H1 (cell line): ENCODE measurements around the gene MBTPS1. TPM values are rescaled to one million over a fixed set of nuclear protein-coding genes. Genes with fewer than 3 reads are reported as not detected.

ENCODE experiments used
- CTCF ChIA-PET: fragments of 300-600 bp; sonication (Branson Sonifier 250); formaldehyde crosslinking; loops from one replicate; lab custom pipeline; 2021; ENCODE audit not compliant: partially characterized antibody; lab: Charles Lee
- POLR2A ChIA-PET: fragments of 300-600 bp; sonication (Branson Sonifier 250); formaldehyde crosslinking; loops from one replicate; lab custom pipeline; 2021; ENCODE audit warnings: inconsistent platforms; ENCODE audit not compliant: partially characterized antibody; lab: Charles Lee
- DNase-seq, 2 experiments: peaks; one replicate each; pipeline versions ENCODE4 v3.0.0 to v3.0.0-alpha.2; 2010 to 2022; ENCODE audit warnings: low spot score in 2 of 2, low read depth in 1 of 2, mixed read lengths in 1 of 2
- FAIRE-seq: peaks from 2 replicates; lab custom pipeline; 2011; peaks lifted over from hg19 to GRCh38; lab: Jason Lieb, UNC
- H2AFZ ChIP-seq: 2 replicates; pipeline ENCODE4 v1.8.1; 2012; ENCODE audit warnings: low read length, inconsistent platforms
- H2AK5ac ChIP-seq: 2 replicates; pipeline ENCODE4 v1.6.1; 2013; ENCODE audit warnings: low read depth, low read length
- H2BK120ac ChIP-seq: replicated peaks from 2 replicates; pipeline ENCODE3; 2013; ENCODE audit warnings: low read depth, low read length, inconsistent platforms
- H2BK12ac ChIP-seq: 2 replicates; pipeline ENCODE4 v1.6.1; 2013; ENCODE audit warnings: low read depth, low read length
- H2BK15ac ChIP-seq: 2 replicates; pipeline ENCODE4 v1.6.1; 2013; ENCODE audit warnings: low read length
- H2BK20ac ChIP-seq: 2 replicates; pipeline ENCODE4 v1.6.1; 2013; ENCODE audit warnings: low read length
- H2BK5ac ChIP-seq: 2 replicates; pipeline ENCODE4 v1.6.1; 2013; ENCODE audit warnings: low read depth, low read length
- H3K14ac ChIP-seq: 2 replicates; pipeline ENCODE4 v1.6.1; 2013; ENCODE audit warnings: inconsistent platforms; ENCODE audit not compliant: insufficient read length
- H3K18ac ChIP-seq: 2 replicates; pipeline ENCODE4 v1.6.1; 2013; ENCODE audit warnings: low read length; ENCODE audit errors: extremely low read depth
- H3K23ac ChIP-seq: 2 replicates; pipeline ENCODE4 v1.6.1; 2013; ENCODE audit warnings: inconsistent platforms; ENCODE audit not compliant: insufficient read length
- H3K23me2 ChIP-seq: 2 replicates; pipeline ENCODE4 v1.6.1; 2013; ENCODE audit warnings: low read depth, low read length
- H3K27ac ChIP-seq: 2 replicates; pipeline ENCODE4 v1.6.1; 2011; ENCODE audit warnings: low read depth, low read length, inconsistent platforms
- H3K27me3 ChIP-seq, 4 experiments: replicated peaks in 1 of 4; 1 replicate in 1 of 4; 2 replicates in 3 of 4; pipeline versions ENCODE4 v1.6.1 to v1.8.1; 2011 to 2013; ENCODE audit warnings: low read length in 3 of 4, mild to moderate bottlenecking in 3 of 4, inconsistent platforms in 2 of 4, mixed read lengths in 2 of 4, moderate library complexity in 1 of 4; ENCODE audit not compliant: control insufficient read depth in 3 of 4, insufficient read depth in 3 of 4; ENCODE audit errors: extremely low read depth in 1 of 4
- H3K36me3 ChIP-seq, 4 experiments: 2 replicates each; pipeline versions ENCODE4 v1.6.1 to v1.8.1; 2011 to 2013; ENCODE audit warnings: mild to moderate bottlenecking in 4 of 4, low read length in 3 of 4, moderate library complexity in 2 of 4, control low read depth in 1 of 4, inconsistent platforms in 1 of 4; ENCODE audit not compliant: insufficient read depth in 4 of 4, control insufficient read depth in 2 of 4
- H3K4ac ChIP-seq: replicated peaks from 2 replicates; pipeline ENCODE3; 2013; ENCODE audit warnings: low read length, low read depth, mixed read lengths, inconsistent platforms; ENCODE audit not compliant: insufficient read length
- H3K4me1 ChIP-seq, 4 experiments: replicated peaks in 1 of 4; 1 replicate in 1 of 4; 2 replicates in 3 of 4; pipeline versions ENCODE4 v1.6.1 to v1.8.1; 2011 to 2013; ENCODE audit warnings: low read length in 3 of 4, inconsistent platforms in 2 of 4, mixed read lengths in 1 of 4; ENCODE audit not compliant: insufficient read depth in 4 of 4, control insufficient read depth in 3 of 4
- H3K4me2 ChIP-seq, 2 experiments: 2 replicates each; pipeline versions ENCODE4 v1.6.1 to v1.8.1; 2011 to 2013; ENCODE audit warnings: low read depth in 2 of 2, low read length in 2 of 2, control low read depth in 1 of 2, inconsistent platforms in 1 of 2, mild to moderate bottlenecking in 1 of 2; ENCODE audit not compliant: insufficient read depth in 1 of 2
- H3K4me3 ChIP-seq, 4 experiments: fragments of 200-600, 300-600 bp in 1 of 4; sonication (generic), shearing (Covaris generic), sonication (Bioruptor Twin) in 1 of 4; 2 replicates each; pipeline versions ENCODE4 v1.5.1 to v1.8.1; 2011 to 2016; ENCODE audit warnings: low read length in 4 of 4, low read depth in 3 of 4, control low read depth in 2 of 4, inconsistent platforms in 2 of 4, mild to moderate bottlenecking in 2 of 4, mixed read lengths in 1 of 4, moderate library complexity in 1 of 4; ENCODE audit not compliant: insufficient read depth in 2 of 4; ENCODE audit errors: extremely low read depth in 1 of 4
- H3K56ac ChIP-seq: replicated peaks from 2 replicates; pipeline ENCODE3; 2013; ENCODE audit warnings: low read depth, mild to moderate bottlenecking, mixed read lengths, low read length, inconsistent platforms; ENCODE audit not compliant: insufficient read length
- H3K79me1 ChIP-seq: 2 replicates; pipeline ENCODE4 v1.6.1; 2013; ENCODE audit warnings: low read depth, low read length, control low read depth
- H3K79me2 ChIP-seq, 2 experiments: 2 replicates each; pipeline versions ENCODE4 v1.6.1 to v1.8.1; 2012 to 2013; ENCODE audit warnings: low read length in 2 of 2, mild to moderate bottlenecking in 2 of 2, inconsistent platforms in 1 of 2; ENCODE audit not compliant: insufficient read depth in 2 of 2, control insufficient read depth in 1 of 2
- H3K9ac ChIP-seq, 4 experiments: replicated peaks in 1 of 4; 1 replicate in 1 of 4; 2 replicates in 3 of 4; pipeline versions ENCODE4 v1.6.1 to v1.8.1; 2011 to 2013; ENCODE audit warnings: low read depth in 3 of 4, low read length in 3 of 4, control low read depth in 2 of 4, mild to moderate bottlenecking in 2 of 4, moderate library complexity in 2 of 4, inconsistent platforms in 1 of 4; ENCODE audit errors: extremely low read depth in 1 of 4
- H3K9me3 ChIP-seq, 2 experiments: 2 replicates each; pipeline versions ENCODE4 v1.6.1 to v1.8.1; 2012 to 2013; ENCODE audit warnings: mild to moderate bottlenecking in 2 of 2, moderate library complexity in 2 of 2, control low read depth in 1 of 2, inconsistent platforms in 1 of 2, low read depth in 1 of 2, low read length in 1 of 2, mixed read lengths in 1 of 2; ENCODE audit not compliant: insufficient read depth in 2 of 2
- H4K20me1 ChIP-seq, 2 experiments: replicated peaks in 1 of 2; 2 replicates each; pipeline versions ENCODE3 to v1.8.1; 2011 to 2013; ENCODE audit warnings: inconsistent platforms in 2 of 2, low read length in 2 of 2, mild to moderate bottlenecking in 1 of 2; ENCODE audit not compliant: insufficient read depth in 2 of 2, control insufficient read depth in 1 of 2
- H4K5ac ChIP-seq: 2 replicates; pipeline ENCODE4 v1.6.1; 2013; ENCODE audit warnings: low read length, low read depth, mixed read lengths, inconsistent platforms; ENCODE audit not compliant: insufficient read length
- H4K8ac ChIP-seq: 2 replicates; pipeline ENCODE4 v1.8.0; 2013; ENCODE audit warnings: mild to moderate bottlenecking, moderate library complexity, low read length, inconsistent platforms; ENCODE audit not compliant: insufficient read depth; ENCODE audit errors: extremely low read depth
- H4K91ac ChIP-seq: replicated peaks from 2 replicates; pipeline ENCODE3; 2013; ENCODE audit warnings: low read length, mixed read lengths, inconsistent platforms; ENCODE audit not compliant: insufficient read length
- ASH2L ChIP-seq: fragments of 200-600, 300-600 bp; sonication (generic); IDR thresholded peaks from one replicate; pipeline ENCODE4 v1.7.1; 2017; ENCODE audit warnings: low read length
- BCL11A ChIP-seq, 2 experiments: IDR thresholded peaks; one replicate each; pipeline ENCODE4 v1.6.1; 2011; ENCODE audit warnings: low read depth in 2 of 2, low read length in 2 of 2, mild to moderate bottlenecking in 2 of 2
- BRCA1 ChIP-seq: IDR thresholded peaks from 2 replicates; pipeline ENCODE4 v1.6.1; 2012; ENCODE audit warnings: low read depth, low read length, improper control_type of control experiment
- CHD2 ChIP-seq: IDR thresholded peaks from 2 replicates; pipeline ENCODE4 v1.6.1; 2012; ENCODE audit warnings: low read length, improper control_type of control experiment
- EP300 ChIP-seq, 2 experiments: IDR thresholded peaks; 1 replicate in 1 of 2; 2 replicates in 1 of 2; pipeline ENCODE4 v1.6.1; 2011 to 2012; ENCODE audit warnings: low read depth in 2 of 2, low read length in 2 of 2, mild to moderate bottlenecking in 2 of 2, borderline replicate concordance in 1 of 2, inconsistent platforms in 1 of 2, moderate library complexity in 1 of 2
- JUN ChIP-seq: IDR thresholded peaks from 2 replicates; pipeline ENCODE4 v1.6.1; 2011; ENCODE audit warnings: low read depth, mild to moderate bottlenecking, improper control_type of control experiment, low read length
- NRF1 ChIP-seq: IDR thresholded peaks from 2 replicates; pipeline ENCODE4 v1.6.1; 2011; ENCODE audit warnings: mild to moderate bottlenecking, low read depth, low read length, improper control_type of control experiment
- POLR2AphosphoS5 ChIP-seq: IDR thresholded peaks from 2 replicates; pipeline ENCODE4 v1.6.1; 2011; ENCODE audit warnings: low read depth, low read length
- RAD21 ChIP-seq, 2 experiments: IDR thresholded peaks in 1 of 2; conservative IDR thresholded peaks in 1 of 2; 2 replicates each; pipeline ENCODE4 v1.6.1; 2011; ENCODE audit warnings: low read depth in 2 of 2, low read length in 2 of 2, improper control_type of control experiment in 1 of 2, inconsistent platforms in 1 of 2, mild to moderate bottlenecking in 1 of 2, moderate library complexity in 1 of 2
- RBBP5 ChIP-seq: IDR thresholded peaks from 2 replicates; pipeline ENCODE4 v1.7.1; 2012; ENCODE audit warnings: low read depth, mild to moderate bottlenecking, inconsistent platforms, low read length, moderate library complexity, borderline replicate concordance
- RFX5 ChIP-seq: IDR thresholded peaks from 2 replicates; pipeline ENCODE4 v1.6.1; 2011; ENCODE audit warnings: low read depth, low read length, improper control_type of control experiment, borderline replicate concordance
- RNF2 ChIP-seq: fragments of 200-900, 300-1000 bp; sonication (generic); IDR thresholded peaks from 2 replicates; pipeline ENCODE4 v1.7.1; 2016; ENCODE audit warnings: borderline replicate concordance, low read depth, mild to moderate bottlenecking, antibody characterized with exemption, low read length; ENCODE audit not compliant: poor library complexity, severe bottlenecking; ENCODE audit errors: missing control alignments
- SIN3A ChIP-seq, 2 experiments: IDR thresholded peaks in 1 of 2; conservative IDR thresholded peaks in 1 of 2; 2 replicates each; pipeline ENCODE4 v1.6.1; 2011 to 2012; ENCODE audit warnings: low read length in 2 of 2, improper control_type of control experiment in 1 of 2, low read depth in 1 of 2, mild to moderate bottlenecking in 1 of 2
- TAF1 ChIP-seq: IDR thresholded peaks from 2 replicates; pipeline ENCODE4 v1.6.1; 2011; ENCODE audit warnings: mild to moderate bottlenecking, low read depth, low read length
- WGBS, 2 experiments: shearing (Covaris generic) in 1 of 2; methylation state at CpG; one replicate each; pipeline versions ENCODE4 v1.1.6 to v1.1.7; 2013 to 2015; ENCODE audit warnings: low lambda C conversion rate in 2 of 2, mixed read lengths in 2 of 2, inconsistent platforms in 1 of 2, low coverage in 1 of 2, missing lambda C conversion rate in 1 of 2; ENCODE audit not compliant: insufficient replicate concordance in 2 of 2, insufficient coverage in 1 of 2, insufficient read length in 1 of 2; ENCODE audit errors: extremely low coverage in 1 of 2, missing lambda C conversion rate in 1 of 2; 5-methylcytosine and 5-hydroxymethylcytosine counted together
- polyA plus RNA-seq, 7 experiments: library from polyadenylated mRNA; depleted of rRNA in 3 of 7; stranded (reverse) in 5 of 7; unstranded in 2 of 7; fragments of >200 nt in 5 of 7; fragments of 200-250 nt in 2 of 7; gene quantifications; 1 replicate in 5 of 7; 2 replicates in 1 of 7; 4 replicates in 1 of 7; pipeline versions ENCODE4 v1.2.1 to v1.2.3, GENCODE V29; 2011 to 2013; ENCODE audit warnings: missing spikeins in 2 of 7, mixed read lengths in 2 of 7
- total RNA-seq: library from RNA; stranded (reverse); fragmentation: NEBNext Ultra II Directional; extraction: Animal tissue kit (Norgen Biotek cat#: 25700); gene quantifications from 2 replicates; pipeline ENCODE4 v1.2.1, GENCODE V29; 2021

The MBTPS1 gene
- total and polyA plus RNA-seq, 2 of the 8 experiments (the other 6 are each of a cell fraction or from before 2014, with no cell fraction given), result 30.6 to 53.3 TPM

GRCh38 chr16:84155771-84156170 is 39.0 kb upstream of the MBTPS1 start:
- H2BK15ac ChIP-seq, result no peak overlapping the region
- no peak overlapping the region for H2BK5ac ChIP-seq
- H3K4me3 ChIP-seq, result no peak overlapping the region
- no peaks in the 10 kb centered on the region for H3K36me3 ChIP-seq
- FAIRE-seq (no peak), DNase-seq (no peak)
- POLR2A ChIA-PET, result interaction anchor here (0.7 to 0.8 kb wide), 2 partner anchors 19 to 21 kb away, joined by 3 read pairs; no protein-coding TSS in a partner anchor
- no peak overlapping the region for H3K9ac ChIP-seq
- no peak overlapping the region for H2BK20ac ChIP-seq
- no peak overlapping the region for H3K18ac ChIP-seq
- no peaks in the 10 kb centered on the region for H3K79me1 ChIP-seq
- no peak overlapping the region for H4K8ac ChIP-seq
- no peak overlapping the region for H2BK12ac ChIP-seq
- H2BK120ac ChIP-seq, result no peak overlapping the region
- no peak overlapping the region for H3K14ac ChIP-seq
- 83% methylated on average over 6 of the region's 6 CpGs; no CpG with 5 or more reads in 1 of the 2 experiments for WGBS, 2 experiments
- no peak overlapping the region for H3K56ac ChIP-seq
- H3K23ac ChIP-seq, result no peak overlapping the region
- no peak overlapping the region for H2AK5ac ChIP-seq
- H3K79me2 ChIP-seq, result no peaks in the 10 kb centered on the region
- no peaks in the 10 kb centered on the region for H3K27me3 ChIP-seq
- H4K20me1 ChIP-seq, result no peaks in the 10 kb centered on the region
- no peaks in the 10 kb centered on the region for H3K23me2 ChIP-seq
- no peak overlapping the region for H3K4ac ChIP-seq
- no peaks in the 10 kb centered on the region for H3K4me1 ChIP-seq
- no peak overlapping the region for H3K27ac ChIP-seq
- no peaks in the 10 kb centered on the region for H3K9me3 ChIP-seq
- CTCF ChIA-PET, result interaction anchor here (0.7 to 5.0 kb wide), 5 partner anchors 12 to 173 kb away, joined by 3 to 32 read pairs (median 5); partner anchors contain the start of genes DNAAF1 and HSDL1
- no peak overlapping the region for H4K91ac ChIP-seq
- H3K4me2 ChIP-seq, result no peak overlapping the region
- no peak overlapping the region for H4K5ac ChIP-seq
- H2AFZ ChIP-seq, result no peak overlapping the region
- TF ChIP-seq RFX5, result no peak
- no peak for TF ChIP-seq BRCA1
- TF ChIP-seq POLR2AphosphoS5, result no peak
- TF ChIP-seq RAD21 (IDR thresholded peaks at IDR 0.05 in 1 of 2, conservative IDR thresholded peaks at IDR 0.05 in 1 of 2; ENCODE audit: low read depth in 2 of 2, low read length in 2 of 2), result no peak
- TF ChIP-seq TAF1, result no peak
- no peak for TF ChIP-seq ASH2L
- no peak for TF ChIP-seq EP300 (IDR thresholded peaks at IDR 0.05; ENCODE audit: borderline replicate concordance in 1 of 2, low read depth in 2 of 2, low read length in 2 of 2)
- TF ChIP-seq NRF1, result no peak
- TF ChIP-seq RNF2, result no peak
- no peak for TF ChIP-seq CHD2
- TF ChIP-seq SIN3A (conservative IDR thresholded peaks at IDR 0.05 in 1 of 2, IDR thresholded peaks at IDR 0.05 in 1 of 2; ENCODE audit: low read depth in 1 of 2, low read length in 2 of 2), result no peak
- no peak for TF ChIP-seq RBBP5
- TF ChIP-seq BCL11A (IDR thresholded peaks at IDR 0.05; ENCODE audit: low read depth in 2 of 2, low read length in 2 of 2), result no peak
- TF ChIP-seq JUN, result no peak
